ENCODE results near the gene TLL2.
A peak's percentile ranks its signal among the peaks of the same experiment; 100 is the strongest.

The TLL2 gene

DNA sequence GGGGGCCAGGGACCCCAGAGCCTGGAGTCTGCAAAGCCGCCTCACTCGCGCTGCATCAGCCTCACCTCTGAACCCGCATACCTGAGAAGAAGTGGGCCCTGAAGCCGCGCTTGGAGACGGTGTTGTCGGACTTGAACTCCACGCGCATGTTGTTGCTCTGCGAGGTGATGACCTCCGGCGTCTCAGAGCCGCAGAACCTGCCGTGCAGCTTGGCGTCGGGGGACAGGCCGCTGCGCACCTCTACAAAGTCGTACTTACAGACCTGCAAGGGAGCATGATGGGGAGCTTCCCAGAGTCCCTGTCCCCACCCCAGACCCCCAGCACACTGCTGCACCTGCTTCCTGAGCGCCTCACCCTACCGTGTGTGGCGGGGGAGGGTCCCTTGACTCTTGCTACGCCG, 129.2 kb downstream of the TLL2 start:
- DNase-seq, result no peak

DNA sequence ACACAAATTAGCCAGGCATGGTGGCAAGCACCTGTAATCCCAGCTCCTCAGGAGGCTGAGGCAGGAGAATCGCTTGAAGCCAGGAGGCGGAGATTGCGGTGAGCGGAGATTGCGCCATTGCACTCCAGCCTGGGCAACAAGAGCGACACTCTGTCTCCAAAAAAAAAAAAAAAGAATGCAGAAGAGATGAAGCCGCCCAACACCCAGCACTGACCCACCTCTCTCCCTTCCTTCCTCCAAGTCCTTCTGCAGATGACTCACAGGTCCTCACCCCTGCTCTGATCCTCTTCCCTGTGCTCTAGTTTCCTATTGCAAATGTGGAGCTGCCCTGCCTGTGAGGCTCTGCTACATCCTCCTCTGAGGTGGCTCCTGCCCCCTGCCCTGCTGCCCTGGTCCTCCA, 132.9 kb downstream of the TLL2 start:
- DNase-seq, result no peak

DNA sequence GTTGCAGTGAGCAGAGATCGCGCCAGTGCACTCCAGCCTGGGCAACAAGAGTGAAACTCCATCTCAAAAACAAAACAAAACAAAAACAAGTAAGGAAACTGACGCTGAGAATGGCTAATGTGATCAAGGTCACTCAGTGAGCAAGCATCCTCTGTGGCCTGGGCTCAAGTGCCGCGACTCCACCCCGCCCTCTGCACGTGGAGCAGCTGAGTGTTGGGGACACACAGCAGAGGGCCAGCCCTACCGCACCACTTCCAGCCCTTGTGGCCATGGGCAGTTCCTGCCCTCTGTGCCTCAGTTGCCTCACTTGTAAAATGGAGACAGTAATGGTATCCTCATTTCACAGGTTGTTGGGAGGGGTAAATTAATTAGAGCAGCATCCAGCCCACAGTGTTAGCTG, 134.0 kb downstream of the TLL2 start:
- no peak for DNase-seq

DNA sequence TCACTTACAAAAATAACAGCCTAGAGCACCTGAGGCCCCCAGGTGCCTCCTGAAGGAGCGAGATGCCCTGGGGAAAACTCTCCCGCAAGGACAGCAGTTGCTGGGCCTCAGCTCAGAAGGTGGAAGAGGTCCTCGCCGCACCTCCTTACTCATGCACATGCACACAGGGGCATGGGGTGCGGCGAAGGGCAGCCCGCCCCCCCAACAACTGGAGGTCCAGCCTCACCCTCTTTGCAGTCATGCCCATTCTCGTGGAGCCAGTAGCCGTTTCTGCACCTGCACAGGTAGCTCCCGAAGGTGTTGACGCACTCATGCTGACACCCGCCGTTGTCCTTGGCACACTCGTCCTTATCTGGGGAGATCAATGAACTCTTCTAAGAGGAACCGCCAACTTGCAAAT, 135.0 kb downstream of the TLL2 start:
- no peak for DNase-seq

DNA sequence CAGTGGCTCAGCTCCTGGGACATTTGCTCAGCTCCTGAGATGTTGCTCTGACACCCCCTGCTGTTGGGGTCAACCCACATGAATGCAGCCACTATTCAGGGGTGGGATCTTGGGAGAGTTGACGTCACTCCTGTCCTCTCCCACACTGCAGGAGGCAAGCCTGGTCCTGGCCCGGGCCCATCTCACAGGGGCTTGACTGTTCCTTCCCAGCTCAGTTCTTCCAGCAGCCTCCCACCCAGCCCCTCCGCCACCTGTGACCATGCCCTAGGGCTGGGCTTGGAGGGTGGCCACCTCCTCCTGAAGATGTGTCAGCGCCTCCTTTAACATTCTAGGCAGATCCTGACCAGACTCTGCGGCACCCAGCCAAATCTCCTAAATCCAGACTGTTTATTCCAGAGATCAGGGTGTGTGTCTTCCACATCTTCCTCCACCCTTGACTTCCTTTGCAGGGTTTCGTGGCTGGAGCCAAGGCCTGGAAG, 135.9 kb downstream of the TLL2 start:
- DNase-seq, result no peak

DNA sequence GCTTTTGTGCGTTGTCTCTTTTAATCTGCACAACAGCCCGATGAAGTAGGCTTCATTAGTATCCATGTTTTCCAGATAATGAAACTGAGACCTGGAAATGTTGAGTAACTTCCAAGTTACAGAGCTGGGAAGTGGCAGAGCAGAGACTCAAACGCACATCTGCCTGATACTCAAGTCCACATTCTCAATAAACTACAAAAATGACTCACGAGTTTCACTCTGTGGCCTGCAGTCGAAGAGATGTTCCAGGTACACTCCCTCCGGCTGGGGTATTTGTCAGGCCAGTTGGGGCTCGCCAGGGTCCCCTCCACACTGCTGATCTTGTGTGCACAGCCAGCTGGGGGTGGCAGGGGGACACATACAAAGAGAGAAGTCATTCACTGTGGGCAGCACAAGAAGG, 137.2 kb downstream of the TLL2 start:
- no peak for DNase-seq

DNA sequence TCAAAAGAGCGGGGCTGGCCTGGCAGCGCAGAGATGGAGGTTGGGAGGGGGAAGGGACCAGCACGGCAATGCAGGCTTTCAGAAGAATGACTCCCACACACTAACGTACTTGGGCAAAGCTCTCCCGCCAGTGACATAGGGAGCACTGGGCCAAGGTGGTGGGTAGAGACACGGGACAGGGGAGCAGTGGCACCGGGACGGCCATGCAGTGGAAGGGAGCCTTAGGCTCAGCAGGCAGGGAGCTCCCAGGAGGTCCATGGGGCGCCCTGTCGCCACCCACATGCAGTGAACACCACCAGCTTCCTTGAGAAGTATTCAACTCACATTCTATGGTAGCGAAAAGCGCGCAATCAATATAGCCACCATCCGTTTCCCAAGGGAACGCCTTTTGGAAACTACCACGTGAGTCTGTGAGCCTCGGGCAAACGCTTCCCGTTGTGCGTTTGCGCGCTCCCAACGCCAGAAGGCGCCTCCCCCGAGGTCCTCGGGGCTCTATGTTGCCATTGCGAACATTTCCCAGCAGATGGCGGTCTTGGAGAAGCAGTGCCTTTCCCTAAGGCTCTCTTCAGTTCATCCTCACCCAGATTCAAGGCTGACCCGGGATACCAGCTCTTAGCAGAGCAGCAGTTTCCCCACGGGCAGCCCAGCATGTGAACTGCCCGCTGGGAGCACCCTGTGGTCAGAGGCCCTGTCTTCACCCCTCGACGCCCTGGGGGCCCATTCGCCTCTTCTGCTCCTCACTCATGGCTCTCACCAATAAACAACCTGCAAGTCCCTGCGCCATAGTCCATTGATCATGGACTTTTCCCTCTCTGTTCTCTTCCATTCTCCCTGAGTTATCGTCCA, 138.5 kb downstream of the TLL2 start:
- peak; percentile 76 for DNase-seq

DNA sequence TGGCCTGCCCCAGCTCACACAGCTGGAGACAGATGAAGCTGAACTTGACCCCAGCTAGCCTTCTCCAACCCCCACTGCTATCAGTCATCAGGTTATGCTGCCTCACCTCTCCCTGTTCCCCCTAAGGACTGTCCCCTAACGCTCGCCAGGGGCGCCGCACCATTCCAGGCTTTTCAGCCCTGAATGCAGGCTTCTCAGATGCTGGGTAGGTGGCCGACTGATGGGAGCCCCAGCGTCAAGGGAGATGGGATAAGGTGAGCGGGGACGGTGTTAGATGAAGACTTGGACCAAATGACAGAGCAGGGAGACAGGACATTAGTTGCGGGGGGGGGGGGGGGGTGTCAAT, 139.1 kb downstream of the TLL2 start:
- DNase-seq, result no peak

DNA sequence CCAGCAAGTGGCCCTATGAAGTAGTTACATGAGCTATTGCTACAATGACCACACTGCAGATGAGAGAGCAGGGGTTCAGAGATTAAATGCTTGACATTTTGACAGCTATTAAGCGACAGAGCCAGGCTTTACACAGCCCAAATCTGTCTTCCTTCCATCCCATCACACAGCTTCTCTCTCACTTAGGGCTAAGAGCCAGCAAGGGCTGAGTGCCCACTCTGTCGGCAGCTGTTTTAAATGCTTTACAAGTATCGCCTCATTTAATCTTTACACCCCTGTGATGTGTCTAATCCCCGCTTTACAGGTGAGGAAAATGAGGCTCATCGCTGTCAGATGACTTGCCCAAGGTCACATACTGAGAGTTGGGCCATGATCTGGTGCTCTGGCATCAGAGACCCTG, 139.7 kb downstream of the TLL2 start:
- DNase-seq, result no peak

DNA sequence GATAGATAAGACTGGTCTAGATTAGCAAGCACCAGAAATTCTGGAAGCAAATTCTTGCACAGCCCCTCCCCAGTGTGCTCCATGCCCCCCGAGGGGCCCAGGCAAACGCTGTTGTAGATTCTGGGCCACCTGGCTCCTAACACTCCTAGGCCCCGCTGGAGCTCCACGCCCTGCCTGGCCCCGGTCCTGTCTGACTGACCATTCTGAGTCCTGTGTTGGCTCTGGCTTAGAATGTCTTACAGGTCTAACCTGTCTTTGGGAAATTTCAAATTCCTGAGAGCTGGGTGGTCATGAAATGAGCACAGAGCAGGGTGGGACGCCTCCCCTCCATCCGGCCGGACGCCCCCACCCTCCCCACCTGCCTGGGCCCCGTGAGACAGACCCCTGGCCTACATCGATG, 142.4 kb downstream of the TLL2 start:
- no peak for DNase-seq

DNA sequence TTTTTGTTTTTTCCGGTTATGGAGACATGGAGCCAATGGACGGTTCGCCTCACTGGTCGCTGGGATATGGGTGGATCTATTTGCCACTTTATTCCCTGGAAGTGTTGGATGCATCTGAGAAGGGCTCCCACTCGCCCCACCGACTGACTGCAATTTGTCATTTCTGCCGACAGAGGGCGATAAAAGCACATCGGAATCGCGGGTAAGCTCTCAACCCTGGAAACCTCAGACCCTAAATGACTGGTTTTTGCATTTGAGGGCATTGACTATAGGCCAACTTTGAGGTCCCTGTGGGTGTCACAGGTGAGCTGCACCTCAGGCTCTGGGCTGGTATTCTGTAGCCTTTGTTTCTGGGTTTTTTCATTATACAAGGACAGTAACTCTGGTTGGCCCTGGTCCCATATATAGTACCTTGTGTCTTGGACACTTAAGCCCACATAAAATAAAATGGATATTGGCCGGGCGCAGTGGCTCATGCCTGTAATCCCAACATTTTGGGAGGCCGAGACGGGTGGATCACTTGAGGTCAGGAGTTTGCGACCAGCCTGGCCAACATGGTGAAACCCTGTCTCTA, 143.1 kb downstream of the TLL2 start:
- peak; percentile 44 for DNase-seq

DNA sequence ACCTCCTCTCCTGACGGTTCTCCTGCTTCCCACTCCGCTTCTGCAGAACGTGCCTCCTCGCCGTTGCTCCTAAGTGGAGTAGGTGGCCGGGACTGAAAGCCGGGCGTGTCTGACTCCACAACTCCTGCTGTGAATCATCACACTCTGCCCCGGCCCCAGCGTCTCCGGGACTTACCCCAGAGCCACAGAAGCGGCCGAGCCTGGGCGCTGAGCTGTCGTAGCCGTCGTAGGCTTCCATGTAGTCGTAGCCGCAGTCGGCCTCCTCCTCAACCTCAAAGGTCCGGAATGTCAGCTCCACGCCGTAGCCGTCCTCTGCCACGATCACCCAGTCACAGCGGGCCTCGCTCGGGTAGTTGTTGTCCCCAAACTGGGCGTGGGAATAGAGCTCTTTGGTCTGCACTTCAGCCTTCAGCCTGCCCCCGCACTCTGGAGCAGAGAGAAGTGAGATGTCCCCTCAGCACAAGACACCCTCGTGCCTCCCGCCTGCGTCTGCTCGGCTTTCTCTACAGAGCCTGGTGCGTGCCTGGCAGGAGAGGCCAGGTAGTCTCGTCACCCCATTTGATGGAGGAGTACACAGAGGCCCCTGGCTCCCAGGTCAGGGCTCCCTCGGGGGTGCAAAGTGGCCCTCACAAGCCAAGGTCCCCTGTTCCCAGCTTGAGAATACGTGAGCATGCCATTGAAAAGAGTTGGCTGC, 143.7 kb downstream of the TLL2 start:
- DNase-seq, result no peak

DNA sequence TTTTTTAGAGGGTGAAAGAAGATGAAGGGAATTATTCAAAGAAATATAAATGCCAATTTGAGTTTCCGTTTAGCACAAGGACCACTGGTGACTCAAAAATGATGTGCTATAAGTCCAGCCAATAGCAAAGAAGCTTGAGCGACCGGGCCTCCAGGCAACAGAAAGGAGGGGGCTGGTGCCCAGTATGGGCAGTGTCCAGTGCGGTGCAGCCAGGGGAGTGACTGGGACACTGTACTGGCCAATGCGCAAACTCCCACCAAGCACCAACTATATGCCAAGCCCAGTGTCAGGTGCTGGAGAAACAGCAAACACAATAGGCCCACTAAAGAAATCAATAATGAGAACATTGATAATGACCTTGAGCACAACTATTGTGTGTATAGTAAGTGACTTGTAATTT, 144.8 kb downstream of the TLL2 start:
- DNase-seq, result no peak

DNA sequence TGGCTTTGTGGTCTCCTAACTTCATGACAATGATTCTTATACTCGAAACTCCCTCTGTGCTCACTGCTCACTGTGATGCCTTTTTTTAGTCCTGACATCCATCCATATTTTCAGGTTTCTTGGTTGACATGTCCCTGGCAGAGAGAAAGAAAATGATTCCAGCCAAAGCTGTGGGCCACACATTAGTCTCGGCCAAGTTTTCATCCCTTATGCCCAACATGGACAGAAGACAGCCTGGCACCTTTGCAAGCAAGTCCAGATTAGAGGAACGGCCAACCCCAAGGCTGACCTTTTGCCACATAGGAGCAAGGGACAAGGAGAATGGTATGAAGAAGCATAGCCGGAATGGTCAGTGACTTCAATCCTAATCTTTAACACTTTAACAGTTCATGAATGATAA, 146.3 kb downstream of the TLL2 start:
- DNase-seq, result no peak

DNA sequence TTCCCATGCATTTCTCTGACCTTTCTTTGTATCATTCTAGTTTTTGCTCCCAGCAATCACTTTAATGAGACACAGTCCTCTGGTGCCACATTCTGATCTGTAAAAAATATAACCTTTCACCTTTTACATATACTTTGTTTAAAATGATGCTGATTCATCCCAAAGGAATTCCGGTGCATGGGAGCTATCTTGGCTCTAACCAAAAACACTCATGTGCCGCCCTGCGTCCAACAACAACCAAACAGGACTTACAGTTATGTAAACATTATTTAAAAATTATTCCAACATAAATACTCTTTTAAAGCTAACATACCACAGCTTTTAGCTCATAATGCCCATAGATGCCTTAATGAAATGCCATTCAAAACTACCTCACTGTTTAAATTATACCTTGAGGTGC, 147.2 kb downstream of the TLL2 start:
- no peak for DNase-seq

DNA sequence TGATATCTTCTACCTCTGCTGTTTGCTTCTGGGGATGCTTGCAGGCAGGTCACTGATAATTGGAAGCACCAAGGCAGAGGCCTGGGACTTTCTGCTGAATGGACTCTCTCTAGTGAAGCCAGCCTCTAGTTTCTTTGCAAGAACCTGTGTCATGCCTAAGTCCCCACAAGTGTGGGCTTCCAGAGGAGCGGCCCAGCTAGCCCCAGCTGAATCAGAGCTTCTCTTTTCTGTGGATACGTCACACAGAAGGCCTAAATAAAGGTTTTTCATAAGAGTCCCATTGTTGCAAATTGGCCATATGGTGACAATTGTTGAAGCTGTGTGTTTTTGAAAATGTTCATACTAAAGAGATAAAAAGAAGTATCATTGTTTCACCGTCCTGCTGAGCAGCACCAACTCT, 148.2 kb downstream of the TLL2 start:
- DNase-seq, result no peak

DNA sequence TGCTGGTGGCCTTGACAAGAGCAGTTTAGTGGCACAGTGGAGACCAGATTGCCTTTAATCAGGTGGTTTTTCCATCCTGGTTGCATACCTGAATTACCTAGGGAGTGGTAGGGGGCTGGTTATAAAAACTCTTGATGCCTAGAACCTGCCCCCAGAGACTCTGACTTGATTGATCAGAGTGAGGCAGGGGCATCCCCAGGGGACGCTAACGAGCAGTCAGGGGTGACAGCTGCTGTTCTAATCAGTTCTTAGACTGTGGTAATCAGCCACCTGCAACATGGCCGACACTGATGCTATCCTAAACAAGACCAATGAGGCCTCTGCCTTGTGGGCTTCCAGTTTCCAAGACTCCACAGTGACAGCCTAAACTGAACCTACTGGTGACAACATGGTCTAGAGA, 153.0 kb downstream of the TLL2 start:
- DNase-seq, result peak; percentile 40

DNA sequence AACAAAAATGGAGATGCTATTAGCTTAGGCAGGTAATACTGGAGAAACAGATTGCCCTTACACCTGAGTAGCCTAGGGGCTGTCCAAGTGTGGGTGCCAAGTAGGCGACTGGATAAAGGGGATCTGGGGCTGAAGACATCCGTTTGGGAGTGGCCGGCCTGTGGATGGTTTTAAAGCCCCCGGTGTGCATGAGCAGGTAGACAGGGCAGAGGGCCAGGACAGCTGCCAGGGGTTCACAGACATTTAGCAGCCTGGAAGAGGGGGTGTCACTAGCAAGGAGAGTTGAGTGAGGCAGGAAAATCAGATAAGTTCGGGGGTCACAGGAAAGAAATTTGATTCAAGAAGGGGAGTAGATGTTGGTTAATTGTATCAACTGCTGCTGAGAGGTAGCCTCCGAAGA, 153.4 kb downstream of the TLL2 start:
- DNase-seq, result no peak

DNA sequence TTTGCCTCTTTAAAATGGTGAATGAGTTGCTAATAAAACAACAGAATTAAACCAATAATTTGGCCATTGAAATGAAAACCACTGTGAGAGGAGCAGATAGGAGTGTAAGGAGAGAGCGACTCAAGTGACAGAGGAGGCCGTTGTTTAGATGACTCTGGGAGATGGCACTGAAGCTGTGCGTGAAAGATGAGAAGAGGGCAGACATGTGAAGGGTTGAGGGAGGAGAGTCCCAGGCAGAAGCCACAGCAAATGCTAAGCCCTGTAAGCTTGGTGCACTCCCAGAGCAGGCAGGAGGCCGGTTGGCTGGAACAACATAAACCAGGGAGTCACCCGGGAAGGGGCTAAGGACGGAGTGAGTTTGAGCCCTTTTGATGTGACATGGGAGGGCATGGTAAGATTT, 154.1 kb downstream of the TLL2 start:
- DNase-seq, result no peak

DNA sequence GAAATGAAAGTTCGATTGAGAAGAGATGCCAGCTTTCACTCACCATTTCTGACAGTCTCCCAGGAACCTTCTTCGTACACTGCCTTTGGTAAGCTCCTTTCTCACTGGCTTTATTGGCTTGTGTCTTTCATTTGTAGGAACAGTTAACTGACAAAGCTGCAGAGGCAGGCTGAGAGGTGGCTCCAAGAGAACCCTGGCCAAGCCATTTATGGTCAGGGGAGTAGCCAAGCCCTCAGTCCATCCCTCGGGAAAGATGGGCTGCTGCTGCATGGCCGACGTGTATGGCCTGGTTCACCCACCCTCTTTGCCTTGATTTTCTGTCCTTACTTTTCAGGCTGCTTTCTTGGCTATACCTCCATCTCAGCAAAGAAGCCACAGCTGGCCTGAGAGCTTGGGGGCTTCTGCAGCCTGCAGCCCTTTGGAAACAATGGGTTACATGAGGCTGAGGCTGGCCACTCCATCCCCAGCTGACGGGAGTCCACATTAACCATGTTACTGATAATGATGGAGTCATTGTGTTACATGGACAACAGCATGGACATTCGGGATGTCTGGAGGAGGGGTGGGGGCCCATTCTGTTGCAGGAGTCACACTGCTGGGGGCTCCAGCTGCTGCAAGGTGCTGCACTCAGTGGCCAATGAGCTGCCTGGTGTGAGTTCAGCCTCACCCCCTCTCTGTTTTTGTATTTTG, 154.7 kb downstream of the TLL2 start, which contains the start of gene OPALIN:
Gene OPALIN, minus strand, starts transcription at position 152 of the 690 bp plus-strand sequence. Its CDS starts 106 bp downstream, at position 46.
- no peak for DNase-seq

DNA sequence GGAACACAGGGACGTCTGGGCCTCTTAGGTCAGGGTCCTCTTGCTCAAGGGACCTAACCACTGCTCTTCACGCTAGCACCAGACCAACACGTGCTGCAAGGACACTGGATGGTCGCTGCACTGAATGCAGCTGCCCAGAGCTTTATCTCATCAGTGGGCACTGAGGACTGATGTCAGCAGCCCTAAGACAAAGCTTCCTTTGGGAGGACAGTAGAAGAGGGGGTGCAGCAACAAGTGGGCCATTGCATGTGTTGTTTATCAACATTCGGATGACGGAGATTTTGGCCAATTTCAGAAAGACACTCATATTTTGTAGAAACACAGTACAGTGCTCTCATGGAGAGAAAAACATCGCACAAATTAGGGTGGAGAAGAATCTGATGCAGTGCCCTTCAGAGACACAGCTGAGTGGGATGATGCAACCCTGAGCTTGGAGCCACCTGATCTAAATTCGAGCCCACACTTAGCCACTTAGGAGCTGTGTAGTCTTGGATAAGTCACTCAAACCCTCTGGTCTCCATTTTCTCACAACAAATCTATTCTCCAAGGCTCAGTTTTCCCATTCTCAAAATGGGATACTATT, 156.6 kb downstream of the TLL2 start:
- no peak for DNase-seq

DNA sequence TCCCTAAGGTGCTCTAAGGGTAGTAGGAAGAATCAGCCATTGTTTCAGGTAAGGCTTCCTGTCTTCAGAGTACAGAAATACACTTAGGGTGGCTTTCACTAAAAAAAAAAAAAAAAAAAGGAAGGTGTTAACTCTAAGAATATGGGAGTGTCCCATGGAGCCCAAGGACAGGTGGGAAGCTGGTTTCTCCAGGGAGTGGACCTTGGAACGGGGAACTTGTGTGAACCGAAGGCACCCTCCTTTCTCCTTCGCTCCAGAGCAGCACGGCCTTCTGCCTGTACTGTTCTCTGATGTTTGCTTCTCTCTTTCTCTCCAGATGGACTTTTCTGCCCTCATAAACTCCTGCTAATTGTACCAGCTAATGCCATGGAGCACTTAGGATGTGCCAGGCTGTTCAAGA, 161.1 kb downstream of the TLL2 start:
- no peak for DNase-seq

DNA sequence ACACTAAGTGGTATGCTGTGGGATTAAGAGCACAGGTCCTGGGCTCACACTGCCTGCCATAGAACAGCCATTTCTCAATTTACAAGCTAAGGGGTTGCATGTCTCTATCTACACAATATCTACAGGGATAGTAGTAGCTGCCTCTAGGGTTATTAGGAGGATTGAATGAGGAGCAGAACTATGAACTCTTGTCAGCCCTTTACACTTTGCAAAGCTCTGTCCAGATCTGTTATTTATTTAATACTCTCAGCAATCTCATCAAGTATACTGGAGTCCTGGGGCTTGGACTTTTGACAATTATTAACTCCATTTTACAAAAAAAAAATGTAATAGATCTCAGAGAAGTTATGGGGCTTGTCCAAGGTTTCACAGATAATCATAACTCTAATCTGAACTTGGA, 161.7 kb downstream of the TLL2 start:
- no peak for DNase-seq
